Activated CD4-positive, alpha-beta T cell treated with anti-CD3 and anti-CD28 coated beads, Interleukin-2, Interleukin-4, amounts not matched to agents 100 ng/mL and 50 ng/mL, durations not matched to agents 16 hours and 8 hours (primary cell): Measurements from ENCODE around the gene CNTN2.
A peak's percentile ranks its signal among the peaks of the same experiment; 100 is the strongest.

Experiments used
- DNase-seq: peaks from one replicate; pipeline ENCODE4 v3.0.0-alpha.2; 2020; ENCODE audit warnings: low spot score

Gene CNTN2

GRCh38 chr1:205074084-205074483 is 31.1 kb downstream of the CNTN2 start:
- DNase-seq: no peak

- DNase-seq: no peak
These were observed 31.5 kb downstream of the CNTN2 start for GRCh38 chr1:205074513-205074912.

DNA sequence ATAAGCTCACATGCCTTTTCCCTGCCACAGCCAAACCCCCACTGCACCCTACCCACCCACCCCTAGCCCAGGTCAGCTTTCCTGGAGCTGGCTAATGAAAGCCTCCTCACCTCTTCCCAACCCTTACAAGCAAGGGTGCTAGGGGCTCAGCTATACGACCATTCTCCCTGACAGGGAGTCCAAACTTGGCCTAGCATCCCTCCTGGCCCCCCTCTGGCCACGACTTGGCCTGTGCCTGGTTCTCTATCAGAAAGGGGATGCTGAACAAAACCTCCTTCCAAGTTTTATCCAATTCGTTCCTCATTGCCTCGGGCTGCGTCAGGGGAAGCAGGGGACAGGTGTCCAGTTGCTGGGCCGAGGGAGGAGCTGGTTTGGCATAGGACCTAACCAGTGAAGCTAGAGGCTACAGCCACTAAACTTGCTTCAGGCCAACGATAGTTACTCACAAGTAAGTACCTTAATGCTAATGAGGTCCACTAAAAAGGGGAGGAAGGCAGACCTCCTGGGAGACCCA is 32.7 kb downstream of the CNTN2 start:
- DNase-seq: no peak

GRCh38 chr1:205076245-205076761 is 33.3 kb downstream of the CNTN2 start:
- DNase-seq: no peak

DNA sequence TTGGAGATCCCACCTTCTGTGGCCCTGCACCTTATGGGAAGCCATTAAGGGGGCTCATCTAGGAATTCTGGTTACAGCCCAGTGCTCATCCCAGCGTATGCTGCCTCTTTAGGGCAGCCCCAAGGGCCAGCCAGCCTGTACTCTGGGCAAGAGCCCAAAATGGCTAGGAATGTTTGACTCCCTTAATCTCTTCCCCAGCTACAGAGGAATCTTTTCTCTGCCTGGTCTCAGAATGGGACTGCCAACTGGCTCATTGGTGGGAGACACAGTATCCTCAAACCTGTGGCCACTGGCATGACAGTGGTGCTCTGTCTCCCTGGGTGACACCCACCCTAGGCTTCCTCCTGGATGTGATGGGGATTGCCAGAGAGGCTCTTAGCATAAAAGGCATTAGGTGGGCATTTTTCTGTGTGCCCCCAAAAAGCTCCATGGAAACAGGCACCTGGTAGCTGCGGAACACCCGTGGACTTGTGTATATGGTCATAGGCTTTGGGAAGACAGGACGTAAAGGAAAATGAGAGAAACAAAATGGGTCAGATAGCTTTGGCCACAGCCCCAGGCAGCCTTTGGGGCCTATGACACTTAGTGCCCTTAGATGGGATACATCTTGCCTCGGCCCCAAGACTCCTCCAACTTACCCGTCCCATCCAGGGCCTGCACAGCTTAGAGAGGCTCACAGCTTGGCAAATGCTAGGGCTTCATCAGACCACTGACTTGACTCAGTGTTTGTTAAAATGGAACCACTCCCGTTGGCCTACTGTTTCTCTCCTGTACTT is 34.3 kb downstream of the CNTN2 start:
- no peak for DNase-seq

DNA sequence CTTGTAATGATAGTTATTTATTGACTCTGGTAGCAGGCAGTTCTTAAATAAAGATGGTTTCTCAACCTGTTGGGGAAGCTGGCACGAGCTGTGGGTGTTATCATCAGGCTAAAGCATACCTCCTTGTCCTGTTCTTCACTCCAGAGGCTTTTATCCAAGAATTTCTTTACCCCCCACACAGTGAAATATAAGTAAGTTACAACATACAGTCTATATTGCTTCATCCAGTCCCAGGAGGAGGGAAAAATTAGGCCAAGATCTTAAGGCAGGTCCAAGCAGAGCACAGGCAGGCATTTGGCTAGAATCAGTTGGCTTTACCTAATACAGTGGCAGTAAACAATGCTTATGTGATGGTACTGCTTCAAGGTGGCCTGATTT is 34.9 kb downstream of the CNTN2 start:
- DNase-seq: no peak

DNA sequence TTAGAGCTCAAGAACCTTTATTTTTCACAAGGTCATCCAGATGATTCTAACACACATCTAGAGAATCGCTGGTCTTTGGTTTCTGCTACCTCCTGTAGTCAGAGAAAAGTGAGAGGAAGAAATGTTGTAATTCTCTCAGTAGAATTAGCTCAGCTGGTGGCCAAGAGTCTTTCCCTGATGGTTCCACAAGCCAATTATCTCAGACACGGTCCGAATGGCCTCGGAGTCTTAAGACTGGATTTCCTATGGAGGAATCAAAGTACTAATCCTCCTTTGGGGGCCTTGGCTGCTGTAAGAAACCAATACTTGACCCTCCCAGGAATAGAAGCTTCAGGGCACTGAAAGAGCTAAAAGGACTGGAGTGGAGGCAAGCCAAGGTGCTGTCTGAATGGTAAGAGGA is 39.4 kb downstream of the CNTN2 start:
- no peak for DNase-seq

DNA sequence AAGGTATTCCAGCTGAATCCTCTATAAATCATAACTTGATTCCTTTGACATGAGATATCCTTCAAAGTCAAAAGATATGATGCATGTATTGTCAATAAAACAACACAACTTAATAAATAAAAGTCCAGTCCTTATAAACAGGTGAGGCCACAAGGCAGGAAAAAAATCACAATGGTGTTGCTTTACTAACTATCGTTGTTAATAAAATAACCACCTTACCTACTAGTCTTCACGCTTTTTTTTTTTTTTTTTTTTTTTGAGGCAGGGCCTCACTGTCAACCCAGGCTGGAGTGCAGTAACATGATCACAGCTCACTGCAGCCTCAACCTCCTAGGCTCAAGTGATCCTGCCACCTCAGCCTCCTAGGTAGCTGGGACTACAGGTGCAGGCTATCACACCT is 41.3 kb downstream of the CNTN2 start, which contains the start of gene TMEM81:
Gene TMEM81, minus strand, starts transcription at position 101 of the 400 bp plus-strand sequence. CDS start 140 bp downstream, outside the sequence.
- DNase-seq: no peak

GRCh38 chr1:205088341-205088740 is 45.3 kb downstream of the CNTN2 start:
- no peak for DNase-seq

DNA sequence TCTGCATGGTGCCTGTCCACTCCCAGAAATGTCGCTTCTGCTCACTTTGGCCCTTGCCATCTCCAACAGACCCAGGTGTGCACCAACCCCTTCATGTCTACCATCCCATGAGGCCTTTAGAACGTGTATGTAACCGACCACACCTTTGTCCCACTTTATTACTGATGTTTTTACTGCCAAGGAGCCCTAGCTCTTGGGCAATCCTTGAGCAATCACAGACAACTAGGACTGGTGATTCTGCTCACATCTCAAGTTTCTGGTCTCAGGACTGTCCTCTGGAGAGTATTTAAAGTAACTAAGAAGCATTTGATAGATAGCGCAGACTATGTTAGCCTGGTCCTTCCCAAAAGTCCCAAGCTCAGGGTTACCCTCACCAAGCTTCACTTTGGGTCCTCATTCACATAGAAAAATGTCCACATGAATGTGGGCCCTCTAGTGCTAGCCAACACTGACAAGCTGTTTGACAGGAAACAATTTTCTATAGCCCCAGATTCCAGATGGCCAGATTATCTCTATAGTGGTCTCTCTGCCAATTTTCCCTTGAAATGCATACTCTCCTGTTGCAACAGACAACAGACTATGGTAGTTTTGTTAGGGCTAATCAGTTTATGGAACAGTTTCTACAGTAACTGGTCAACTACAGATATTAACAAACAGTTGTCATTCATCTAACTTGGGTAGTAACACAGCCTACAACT is 48.2 kb downstream of the CNTN2 start:
- no peak for DNase-seq

- no peak for DNase-seq
These were observed 52.4 kb downstream of the CNTN2 start for GRCh38 chr1:205095422-205095821.

GRCh38 chr1:205098242-205098641 is 55.2 kb downstream of the CNTN2 start:
- no peak for DNase-seq

- no peak for DNase-seq
These were observed 59.4 kb downstream of the CNTN2 start for GRCh38 chr1:205102404-205102803.

GRCh38 chr1:205107327-205107726 is 64.3 kb downstream of the CNTN2 start:
- no peak for DNase-seq

- DNase-seq: no peak
These were observed 65.5 kb downstream of the CNTN2 start for GRCh38 chr1:205108464-205108863.

DNA sequence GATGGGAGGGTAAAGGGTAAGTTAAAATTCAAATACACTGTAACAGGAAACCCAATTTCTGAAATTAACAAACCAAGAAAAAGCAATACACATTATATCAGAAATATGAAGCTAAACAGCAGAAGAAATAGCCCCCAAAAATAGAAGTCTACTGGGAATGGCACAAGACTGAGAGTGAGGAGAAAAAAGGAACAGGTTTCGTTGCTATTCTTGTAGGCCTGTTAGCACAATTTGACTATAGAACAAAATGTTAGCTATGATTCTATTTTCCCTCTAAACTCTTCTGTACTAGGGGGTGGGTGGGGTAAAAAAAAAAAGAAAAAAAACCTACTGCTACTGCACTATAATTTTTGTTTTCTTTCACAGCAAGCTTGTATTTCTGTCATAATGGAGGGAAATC is 66.3 kb downstream of the CNTN2 start:
- no peak for DNase-seq

GRCh38 chr1:205109711-205110110 is 66.7 kb downstream of the CNTN2 start:
- no peak for DNase-seq

DNA sequence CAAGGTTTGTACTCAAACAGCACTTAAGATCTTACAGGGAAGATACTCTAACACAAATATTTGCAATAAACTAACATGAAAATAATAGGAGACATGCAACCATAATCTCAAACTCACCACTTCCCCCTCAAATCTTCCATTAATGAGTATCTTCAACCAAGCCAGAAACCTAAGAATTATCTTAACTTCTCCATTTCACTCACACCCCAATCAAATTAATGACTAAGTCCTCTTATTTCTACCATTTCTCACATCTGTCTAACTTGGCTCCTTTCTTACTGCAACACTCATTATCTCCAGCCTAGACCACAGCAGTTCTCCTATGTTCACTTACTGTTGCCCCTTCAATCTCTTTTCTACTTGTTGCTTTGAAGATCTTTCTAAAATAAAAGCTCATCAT is 68.3 kb downstream of the CNTN2 start:
- no peak for DNase-seq

GRCh38 chr1:205118752-205119151 is 75.7 kb downstream of the CNTN2 start:
- no peak for DNase-seq

- DNase-seq: peak; percentile 97
These were observed 78.9 kb downstream of the CNTN2 start, which contains the start of gene RBBP5 for GRCh38 chr1:205121660-205122488. Gene RBBP5 (minus strand): TSS chr1:205121978. CDS start chr1:205121873, 105 bp downstream.

DNA sequence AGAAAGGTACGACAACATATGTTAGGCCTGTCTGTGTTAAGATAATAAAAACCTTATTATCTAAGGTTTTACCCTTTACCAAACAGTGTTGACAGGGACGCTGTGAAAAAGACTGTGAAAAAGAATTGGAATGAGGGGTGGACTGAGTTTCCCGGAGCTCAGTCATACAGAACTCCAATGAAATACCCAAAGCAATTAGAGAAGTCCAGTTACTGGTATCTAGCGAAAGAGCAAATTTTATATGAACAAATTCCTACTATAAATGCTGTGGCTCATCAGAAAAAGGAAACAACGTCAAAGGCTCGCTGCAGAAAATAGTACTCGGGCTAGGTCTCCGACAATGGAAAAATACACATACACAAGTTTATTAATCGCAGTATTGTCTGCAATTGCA is 79.5 kb downstream of the CNTN2 start:
- DNase-seq: no peak

- DNase-seq: no peak
These were observed 81.7 kb downstream of the CNTN2 start for GRCh38 chr1:205124726-205125125.
